Endothelial cell (in vitro differentiated cells): ENCODE data around the gene RASA3. TPM values are rescaled to one million over a fixed set of nuclear protein-coding genes. Genes with fewer than 3 reads are reported as not detected.
A peak's percentile ranks its signal among the peaks of the same experiment; 100 is the strongest.

ENCODE experiments used
- DNase-seq: peaks from one replicate; pipeline ENCODE4 v3.0.0; 2021; ENCODE audit warnings: low spot score
- H3K27ac Mint-ChIP-seq: one replicate; pipeline ENCODE4 v1.8.0; 2021; ENCODE audit warnings: mixed read lengths, inconsistent platforms; ENCODE audit not compliant: unreplicated experiment
- H3K27me3 Mint-ChIP-seq: one replicate; pipeline ENCODE4 v1.8.0; 2021; ENCODE audit warnings: mild to moderate bottlenecking, moderate library complexity, mixed read lengths, inconsistent platforms; ENCODE audit not compliant: unreplicated experiment
- H3K36me3 Mint-ChIP-seq: one replicate; pipeline ENCODE4 v1.8.0; 2021; ENCODE audit warnings: mild to moderate bottlenecking, low read depth, mixed read lengths, inconsistent platforms; ENCODE audit not compliant: unreplicated experiment
- H3K4me1 Mint-ChIP-seq: one replicate; pipeline ENCODE4 v1.8.0; 2021; ENCODE audit warnings: mild to moderate bottlenecking, mixed read lengths, inconsistent platforms; ENCODE audit not compliant: unreplicated experiment
- H3K4me3 Mint-ChIP-seq: one replicate; pipeline ENCODE4 v1.8.0; 2021; ENCODE audit warnings: mild to moderate bottlenecking, mixed read lengths, inconsistent platforms; ENCODE audit not compliant: unreplicated experiment
- H3K9me3 Mint-ChIP-seq: one replicate; pipeline ENCODE4 v1.8.0; 2021; ENCODE audit warnings: mixed read lengths, inconsistent platforms; ENCODE audit not compliant: unreplicated experiment
- CTCF ChIP-seq: fragments of 200-600 bp; sonication (generic); IDR thresholded peaks from one replicate; pipeline ENCODE4 v1.5.0; 2021; ENCODE audit warnings: antibody characterized with exemption; ENCODE audit not compliant: unreplicated experiment
- total RNA-seq: library from RNA; stranded (reverse); fragmentation: NEBNext Ultra II Directional; extraction: Animal tissue kit (Norgen Biotek cat#: 25700); gene quantifications from one replicate; pipeline ENCODE4 v1.2.1, GENCODE V29; 2021; ENCODE audit not compliant: unreplicated experiment

Gene RASA3
- total RNA-seq, 1 donor from 2014 or later, result 34.0 TPM

GRCh38 chr13:113964251-113964995 is 168.0 kb downstream of the RASA3 start:
- Mint-ChIP-seq H3K9me3 (peaks cover 4% of the 10 kb centered on the region), H3K27ac (no peak overlapping the region), H3K36me3 (peaks cover 23% of the 10 kb centered on the region), H3K4me3 (no peak overlapping the region), H3K4me1 (no peaks in the 10 kb centered on the region), H3K27me3 (peaks cover 6% of the 10 kb centered on the region)
- DNase-seq, result no peak
- TF ChIP-seq CTCF, result no peak

GRCh38 chr13:113963376-113963775 is 169.0 kb downstream of the RASA3 start:
- peaks cover 4% of the 10 kb centered on the region for H3K9me3 Mint-ChIP-seq
- H3K27ac Mint-ChIP-seq, result no peak overlapping the region
- DNase-seq, result no peak
- TF ChIP-seq CTCF, result no peak
- peaks cover 19% of the 10 kb centered on the region for H3K36me3 Mint-ChIP-seq
- H3K4me3 Mint-ChIP-seq, result no peak overlapping the region
- H3K27me3 Mint-ChIP-seq, result peaks cover 4% of the 10 kb centered on the region
- H3K4me1 Mint-ChIP-seq, result no peaks in the 10 kb centered on the region

- H3K27ac Mint-ChIP-seq, result no peak overlapping the region
- H3K36me3 Mint-ChIP-seq, result peaks cover 21% of the 10 kb centered on the region
- H3K27me3 Mint-ChIP-seq, result peaks cover 7% of the 10 kb centered on the region
- DNase-seq, result no peak
- no peak for TF ChIP-seq CTCF
- no peaks in the 10 kb centered on the region for H3K4me1 Mint-ChIP-seq
- no peak overlapping the region for H3K4me3 Mint-ChIP-seq
- peaks cover 4% of the 10 kb centered on the region for H3K9me3 Mint-ChIP-seq
These were observed 169.4 kb downstream of the RASA3 start for GRCh38 chr13:113962975-113963374.

GRCh38 chr13:113962386-113962785 is 170.0 kb downstream of the RASA3 start:
- no peak for DNase-seq
- Mint-ChIP-seq H3K9me3 (peaks cover 4% of the 10 kb centered on the region), H3K4me1 (peaks cover 4% of the 10 kb centered on the region), H3K27me3 (peaks cover 11% of the 10 kb centered on the region), H3K36me3 (peaks cover 27% of the 10 kb centered on the region), H3K4me3 (no peak overlapping the region), H3K27ac (no peak overlapping the region)
- TF ChIP-seq CTCF, result no peak

- Mint-ChIP-seq H3K4me3 (peak overlapping the region; percentile 60), H3K9me3 (peaks cover 9% of the 10 kb centered on the region), H3K4me1 (peaks cover 4% of the 10 kb centered on the region), H3K27ac (peak overlapping the region; percentile 68), H3K27me3 (peaks cover 21% of the 10 kb centered on the region), H3K36me3 (peaks cover 46% of the 10 kb centered on the region)
- no peak for DNase-seq
- TF ChIP-seq CTCF, result no peak
These were observed 172.0 kb downstream of the RASA3 start for GRCh38 chr13:113960276-113960948.
